HTR-8/SVneo (cell line): ENCODE results near the gene MEP1A.
"Not testable (repeated sequence)": the region's sequence is repeated elsewhere in the genome, so short reads cannot be mapped to it uniquely, and the experiment has no call there.

ENCODE experiments used
- DNase-seq: peaks from one replicate; pipeline ENCODE4 v3.0.0; 2011; ENCODE audit warnings: low spot score, mixed read lengths; ENCODE audit not compliant: insufficient read length
- FAIRE-seq: peaks from 2 replicates; lab custom pipeline; 2011; peaks lifted over from hg19 to GRCh38; lab: Jason Lieb, UNC

MEP1A gene

GRCh38 chr6:46793138-46793537, at the start of gene MEP1A:
Gene MEP1A (plus strand): TSS chr6:46793389. CDS start chr6:46793399, 10 bp downstream.
- no peak for DNase-seq
- FAIRE-seq, result no peak

- no peak for FAIRE-seq
These were observed 49.6 kb upstream of the MEP1A start for GRCh38 chr6:46743425-46744158.

GRCh38 chr6:46744159-46744725, 48.9 kb upstream of the MEP1A start:
- DNase-seq, FAIRE-seq: not testable (repeated sequence)

More at GRCh38 chr6:46743425-46744158, 49.6 kb upstream of the MEP1A start:
- no peak for DNase-seq

GRCh38 chr6:46745973-46746372, 47.2 kb upstream of the MEP1A start:
- FAIRE-seq (no peak), DNase-seq (no peak)

GRCh38 chr6:46746696-46747095, 46.5 kb upstream of the MEP1A start, which contains the start of gene ANKRD66:
Gene ANKRD66 (plus strand): TSS chr6:46746933. CDS start chr6:46751949, 5,016 bp downstream.
- FAIRE-seq (no peak), DNase-seq (no peak)

- FAIRE-seq (no peak), DNase-seq (no peak)
These were observed 44.2 kb upstream of the MEP1A start for GRCh38 chr6:46748940-46749503.

GRCh38 chr6:46749731-46750130, 43.5 kb upstream of the MEP1A start:
- no peak for FAIRE-seq
- no peak for DNase-seq

GRCh38 chr6:46751658-46752057, 41.5 kb upstream of the MEP1A start:
- FAIRE-seq, result no peak

GRCh38 chr6:46755865-46756264, 37.3 kb upstream of the MEP1A start:
- no peak for FAIRE-seq
- DNase-seq, result no peak

More at GRCh38 chr6:46751658-46752057, 41.5 kb upstream of the MEP1A start:
- DNase-seq, result no peak

- peak; percentile 10 for DNase-seq
- no peak for FAIRE-seq
These were observed 36.5 kb upstream of the MEP1A start for GRCh38 chr6:46756469-46757213.

GRCh38 chr6:46757214-46757596, 36.0 kb upstream of the MEP1A start:
- DNase-seq (no peak), FAIRE-seq (peak; percentile 26)

- FAIRE-seq (no peak), DNase-seq (no peak)
These were observed 34.0 kb upstream of the MEP1A start for GRCh38 chr6:46758960-46759753.

- FAIRE-seq (no peak), DNase-seq (no peak)
These were observed 32.3 kb upstream of the MEP1A start for GRCh38 chr6:46760925-46761324.

GRCh38 chr6:46763466-46763865, 29.7 kb upstream of the MEP1A start:
- FAIRE-seq (peak; percentile 28), DNase-seq (no peak)

- FAIRE-seq, DNase-seq: not testable (repeated sequence)
These were observed 28.9 kb upstream of the MEP1A start for GRCh38 chr6:46764280-46764679.

- FAIRE-seq, result no peak
These were observed 28.2 kb upstream of the MEP1A start for GRCh38 chr6:46764961-46765360.

GRCh38 chr6:46772016-46772415, 21.2 kb upstream of the MEP1A start:
- FAIRE-seq (no peak), DNase-seq (no peak)

More at GRCh38 chr6:46764961-46765360, 28.2 kb upstream of the MEP1A start:
- DNase-seq, result no peak

GRCh38 chr6:46772762-46773161, 20.4 kb upstream of the MEP1A start:
- no peak for DNase-seq
- no peak for FAIRE-seq

- no peak for DNase-seq
- no peak for FAIRE-seq
These were observed 19.9 kb upstream of the MEP1A start for GRCh38 chr6:46773201-46773855.
